HCT116 (cell line): ENCODE data around the gene RPS27A. TPM values are rescaled to one million over a fixed set of nuclear protein-coding genes. Genes with fewer than 3 reads are reported as not detected.
A peak's percentile ranks its signal among the peaks of the same experiment; 100 is the strongest.

ENCODE experiments used
- ATAC-seq: fragments of 200-7000 bp; cut with Tn5 transposase; 2 replicates; pipeline ENCODE4 v1.9.1; 2020; ENCODE audit warnings: mild to moderate bottlenecking, moderate library complexity
- BruUV-seq: library from RNA; stranded (reverse); fragments of 400-500 nt; replicated peaks from 2 replicates; lab custom pipeline; 2021; lab: Mats Ljungman, UMichigan
- CTCF ChIA-PET: fragments of 300-600 bp; sonication (Branson Sonifier 250); formaldehyde crosslinking; loops from one replicate; lab custom pipeline; 2021; ENCODE audit warnings: antibody characterized with exemption; lab: Charles Lee
- POLR2A ChIA-PET: fragments of 300-600, 350-600 bp; sonication (Branson Sonifier 250); formaldehyde crosslinking; loops from one replicate; lab custom pipeline; 2021; ENCODE audit warnings: antibody characterized with exemption; lab: Charles Lee
- RAD21 ChIA-PET, 2 experiments: fragments of 300-600 bp; sonication (Branson Sonifier 250); formaldehyde crosslinking; loops; one replicate each; lab custom pipeline; 2023; ENCODE audit warnings: low total read pairs in 2 of 2; ENCODE audit not compliant: uncharacterized antibody in 2 of 2, unreplicated experiment in 2 of 2, low non-redundant PET in 1 of 2; lab: Charles Lee
- DNase-seq: peaks from one replicate; pipeline ENCODE4 v3.0.0-alpha.2; 2010; ENCODE audit warnings: low read depth, low spot score
- H2AFZ ChIP-seq: fragments of 200-600 bp; shearing (Covaris generic), sonication (generic); 2 replicates; pipeline ENCODE4 v1.6.1; 2017; ENCODE audit warnings: low read depth, mixed run types, mixed read lengths, antibody characterized with exemption, low read length; ENCODE audit not compliant: poor library complexity, severe bottlenecking
- H3K27ac ChIP-seq: 2 replicates; pipeline ENCODE4 v1.5.1; 2012; ENCODE audit warnings: low read depth, low read length
- H3K27me3 ChIP-seq: fragments of 200-600 bp; sonication (generic); 2 replicates; pipeline ENCODE4 v1.6.1; 2016; ENCODE audit warnings: mixed run types, low read length, mixed read lengths; ENCODE audit not compliant: insufficient read depth
- H3K36me3 ChIP-seq, 2 experiments: fragments of 200-500 bp in 1 of 2; fragments of 200-600 bp in 1 of 2; sonication (Bioruptor generic) in 1 of 2; sonication (generic) in 1 of 2; 2 replicates each; pipeline versions ENCODE4 v1.5.1 to v1.6.1; 2014 to 2016; ENCODE audit warnings: low read length in 2 of 2, inconsistent platforms in 1 of 2, mixed read lengths in 1 of 2, mixed run types in 1 of 2; ENCODE audit not compliant: insufficient read depth in 2 of 2, control insufficient read depth in 1 of 2
- H3K4me1 ChIP-seq, 2 experiments: fragments of 200-600 bp in 1 of 2; sonication (generic) in 1 of 2; 2 replicates each; pipeline versions ENCODE4 v1.5.1 to v1.6.1; 2012 to 2017; ENCODE audit warnings: low read length in 2 of 2, inconsistent platforms in 1 of 2, mild to moderate bottlenecking in 1 of 2, mixed read lengths in 1 of 2, mixed run types in 1 of 2, moderate library complexity in 1 of 2; ENCODE audit not compliant: insufficient read depth in 2 of 2, control insufficient read depth in 1 of 2
- H3K4me2 ChIP-seq: fragments of 200-600 bp; sonication (generic); 2 replicates; pipeline ENCODE4 v1.6.1; 2017; ENCODE audit warnings: mixed run types, low read length, mixed read lengths
- H3K4me3 ChIP-seq, 2 experiments: fragments of 200-600 bp in 1 of 2; sonication (generic) in 1 of 2; replicated peaks in 1 of 2; 2 replicates each; pipeline ENCODE4 v1.5.1; 2011 to 2016; ENCODE audit warnings: low read length in 2 of 2, control low read depth in 1 of 2, low read depth in 1 of 2, mild to moderate bottlenecking in 1 of 2, mixed read lengths in 1 of 2, mixed run types in 1 of 2
- H3K79me2 ChIP-seq: fragments of 200-600 bp; sonication (generic); 2 replicates; pipeline ENCODE4 v1.6.1; 2017; ENCODE audit warnings: mild to moderate bottlenecking, mixed run types, low read length, moderate library complexity, mixed read lengths; ENCODE audit not compliant: insufficient read depth
- H3K9ac ChIP-seq: fragments of 200-600 bp; sonication (generic); 2 replicates; pipeline ENCODE4 v1.6.1; 2016; ENCODE audit warnings: low read length, mixed read lengths
- H3K9me2 ChIP-seq: fragments of 200-600 bp; sonication (generic), shearing (Covaris generic); 2 replicates; pipeline ENCODE4 v1.6.1; 2017; ENCODE audit warnings: mixed run types, mild to moderate bottlenecking, moderate library complexity; ENCODE audit not compliant: insufficient read depth
- H3K9me3 ChIP-seq, 2 experiments: fragments of 200-500 bp in 1 of 2; fragments of 200-600 bp in 1 of 2; sonication (Bioruptor generic) in 1 of 2; sonication (generic) in 1 of 2; 2 replicates each; pipeline ENCODE4 v1.6.1; 2014 to 2017; ENCODE audit warnings: low read length in 2 of 2, mixed read lengths in 2 of 2, inconsistent platforms in 1 of 2, low read depth in 1 of 2, mild to moderate bottlenecking in 1 of 2, mixed run types in 1 of 2, moderate library complexity in 1 of 2; ENCODE audit not compliant: control insufficient read depth in 1 of 2, insufficient read depth in 1 of 2
- H4K20me1 ChIP-seq: fragments of 200-600 bp; sonication (generic), shearing (Covaris generic); 2 replicates; pipeline ENCODE4 v1.6.1; 2017; ENCODE audit warnings: mixed run types, mild to moderate bottlenecking, moderate library complexity; ENCODE audit not compliant: insufficient read depth
- CBX3 ChIP-seq: IDR thresholded peaks from 2 replicates; pipeline ENCODE4 v1.6.1; 2012; ENCODE audit warnings: low read depth
- EZH2phosphoT487 ChIP-seq: fragments of 200-600 bp; IDR thresholded peaks from 2 replicates; pipeline ENCODE4 v1.6.1; 2018; ENCODE audit warnings: antibody characterized with exemption, borderline replicate concordance
- POLR2AphosphoS5 ChIP-seq: IDR thresholded peaks from 2 replicates; pipeline ENCODE4 v1.6.1; 2011; ENCODE audit warnings: mild to moderate bottlenecking, low read depth, low read length, moderate library complexity
- RAD21 ChIP-seq: IDR thresholded peaks from 2 replicates; pipeline ENCODE4 v1.6.1; 2012; ENCODE audit warnings: low read depth, mild to moderate bottlenecking
- SIN3A ChIP-seq: IDR thresholded peaks from 2 replicates; pipeline ENCODE4 v1.6.1; 2012; ENCODE audit warnings: low read depth
- intact Hi-C: fragments of 100-400 bp; cut with micrococcal nuclease; formaldehyde crosslinking; loops from 2 replicates; pipeline ENCODE4 v1.10.0; 2022
- total RNA-seq: library from RNA; stranded (reverse); gene quantifications from one replicate; pipeline ENCODE4 v1.2.1, GENCODE V29; 2021; ENCODE audit not compliant: unreplicated experiment
- TF ChIP-seq, protein P1 (sequence below): IDR thresholded peaks from 2 replicates; pipeline ENCODE4 v1.6.1; 2012
- TF ChIP-seq, protein P2 (sequence below): IDR thresholded peaks from 2 replicates; pipeline ENCODE4 v1.6.1; 2012
- TF ChIP-seq, protein P3 (sequence below), 3 experiments: fragments of 200-600 bp in 1 of 3; sonication (generic) in 1 of 3; IDR thresholded peaks in 2 of 3; conservative IDR thresholded peaks in 1 of 3; 2 replicates each; pipeline ENCODE4 v1.5.1; 2012 to 2017; ENCODE audit warnings: low read depth in 2 of 3, low read length in 2 of 3, antibody characterized with exemption in 1 of 3, borderline replicate concordance in 1 of 3, control low read depth in 1 of 3, mild to moderate bottlenecking in 1 of 3, mixed read lengths in 1 of 3, mixed run types in 1 of 3, moderate library complexity in 1 of 3; ENCODE audit not compliant: insufficient read depth in 1 of 3

RPS27A gene
- total RNA-seq, 1 experiment from 2014 or later, result 1,291 TPM

DNA sequence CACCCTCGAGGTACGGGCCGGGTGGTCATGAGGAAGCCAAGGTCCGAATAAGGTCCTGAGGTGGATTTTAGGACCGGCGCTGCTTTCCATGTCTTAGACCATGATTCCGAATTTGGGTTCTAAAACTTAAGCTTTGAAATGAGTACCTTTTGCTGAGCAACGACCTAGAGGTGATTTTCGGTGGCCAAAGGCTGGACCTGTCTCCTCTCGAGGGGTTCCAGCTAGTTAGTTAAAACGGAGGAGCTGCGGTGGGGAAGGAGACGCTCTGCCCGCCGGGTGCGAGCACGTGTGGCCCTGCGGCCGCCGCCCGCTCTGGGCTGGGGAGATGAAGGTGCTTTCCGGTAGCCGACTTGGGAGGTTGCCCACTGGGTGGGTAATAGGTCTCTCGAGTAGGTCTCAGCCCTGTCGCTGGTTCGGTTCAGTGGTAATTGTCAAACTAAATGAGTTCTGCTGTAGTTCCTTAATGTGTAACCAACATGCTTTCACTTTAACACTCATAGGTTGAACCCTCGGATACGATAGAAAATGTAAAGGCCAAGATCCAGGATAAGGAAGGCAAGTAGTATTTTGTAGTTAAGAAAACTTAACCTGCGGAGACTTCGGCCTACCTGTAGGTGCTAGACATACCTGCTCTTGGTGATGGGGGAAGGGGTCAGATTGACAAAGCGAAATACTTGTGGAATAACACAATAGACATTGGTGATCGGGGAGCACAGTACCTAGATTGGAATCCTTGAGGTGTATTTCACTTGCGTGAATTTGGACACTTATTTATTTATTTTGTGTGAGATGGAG lies 572 bp downstream of the RPS27A start:
- H3K9ac ChIP-seq, result peak overlapping the region; percentile 98
- H3K9me2 ChIP-seq, result no peaks in the 10 kb centered on the region
- H4K20me1 ChIP-seq, result peaks cover 7% of the 10 kb centered on the region; the same call in 1 of the 2 replicates
- peak overlapping the region; percentile 98 for H3K27ac ChIP-seq
- ATAC-seq (no peak), DNase-seq (no peak)
- H3K4me3 ChIP-seq, result peak overlapping the region; percentile 77 to 91
- no peaks in the 10 kb centered on the region for H3K9me3 ChIP-seq
- TF ChIP-seq POLR2AphosphoS5, result peak; percentile 45
- TF ChIP-seq, protein P1, sequence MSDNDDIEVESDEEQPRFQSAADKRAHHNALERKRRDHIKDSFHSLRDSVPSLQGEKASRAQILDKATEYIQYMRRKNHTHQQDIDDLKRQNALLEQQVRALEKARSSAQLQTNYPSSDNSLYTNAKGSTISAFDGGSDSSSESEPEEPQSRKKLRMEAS, result no peak
- TF ChIP-seq, protein P2, sequence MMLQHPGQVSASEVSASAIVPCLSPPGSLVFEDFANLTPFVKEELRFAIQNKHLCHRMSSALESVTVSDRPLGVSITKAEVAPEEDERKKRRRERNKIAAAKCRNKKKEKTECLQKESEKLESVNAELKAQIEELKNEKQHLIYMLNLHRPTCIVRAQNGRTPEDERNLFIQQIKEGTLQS, result no peak
- TF ChIP-seq SIN3A, result no peak; the same call in 1 of the 2 replicates
- no peak for TF ChIP-seq EZH2phosphoT487
- no peak for TF ChIP-seq CBX3
- ChIA-PET CTCF (no interaction called here), RAD21 (no interaction called here), POLR2A (interaction anchor here (1.0 kb wide), 1 partner anchor 182 kb away, joined by 3 read pairs; no protein-coding TSS in a partner anchor)
- peak overlapping the region; percentile 79 for H3K4me2 ChIP-seq
- H3K79me2 ChIP-seq, result peaks cover 64% of the 10 kb centered on the region
- peaks cover 25 to 40% of the 10 kb centered on the region in 2 experiments for H3K36me3 ChIP-seq
- intact Hi-C loops, result loop anchor here (1.0 to 2.0 kb wide), 4 partner anchors 183 to 384 kb away; partner anchors contain the start of genes PPP4R3B and RTN4
- no peak overlapping the region for H2AFZ ChIP-seq
- BruUV-seq, result TSS peak; percentile 66
- H3K27me3 ChIP-seq, result no peaks in the 10 kb centered on the region
- peaks cover 8 to 21% of the 10 kb centered on the region in 2 experiments for H3K4me1 ChIP-seq

DNA sequence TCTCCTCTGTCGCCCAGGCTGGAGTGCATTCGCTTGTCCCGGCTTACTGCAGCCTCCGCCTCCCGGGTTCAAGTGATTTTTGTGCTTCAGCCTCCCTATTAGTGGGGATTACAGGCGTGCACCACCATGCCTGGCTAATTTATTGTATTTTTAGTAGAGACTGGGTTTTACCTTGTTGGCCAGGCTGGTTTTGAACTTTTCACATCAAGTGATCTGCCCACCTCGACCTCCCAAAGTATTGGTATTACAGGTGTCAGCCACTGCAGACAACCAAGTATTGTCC lies 1.1 kb downstream of the RPS27A start:
- peaks cover 25 to 41% of the 10 kb centered on the region in 2 experiments for H3K36me3 ChIP-seq
- RAD21 ChIA-PET, result no interaction called here
- CTCF ChIA-PET, result no interaction called here
- POLR2A ChIA-PET, result no interaction called here
- peak overlapping the region; percentile 77 to 91 for H3K4me3 ChIP-seq
- ATAC-seq, result no peak
- H3K79me2 ChIP-seq, result peaks cover 59% of the 10 kb centered on the region
- no peaks in the 10 kb centered on the region for H3K9me2 ChIP-seq
- H3K27ac ChIP-seq, result peak overlapping the region; percentile 98
- H4K20me1 ChIP-seq, result peaks cover 7% of the 10 kb centered on the region; the same call in 1 of the 2 replicates
- intact Hi-C loops, result loop anchor here (2.0 kb wide), 2 partner anchors 331 to 383 kb away; partner anchors contain the start of gene PPP4R3B
- TF ChIP-seq RAD21 (no peak), CBX3 (no peak)
- TF ChIP-seq, protein P3, sequence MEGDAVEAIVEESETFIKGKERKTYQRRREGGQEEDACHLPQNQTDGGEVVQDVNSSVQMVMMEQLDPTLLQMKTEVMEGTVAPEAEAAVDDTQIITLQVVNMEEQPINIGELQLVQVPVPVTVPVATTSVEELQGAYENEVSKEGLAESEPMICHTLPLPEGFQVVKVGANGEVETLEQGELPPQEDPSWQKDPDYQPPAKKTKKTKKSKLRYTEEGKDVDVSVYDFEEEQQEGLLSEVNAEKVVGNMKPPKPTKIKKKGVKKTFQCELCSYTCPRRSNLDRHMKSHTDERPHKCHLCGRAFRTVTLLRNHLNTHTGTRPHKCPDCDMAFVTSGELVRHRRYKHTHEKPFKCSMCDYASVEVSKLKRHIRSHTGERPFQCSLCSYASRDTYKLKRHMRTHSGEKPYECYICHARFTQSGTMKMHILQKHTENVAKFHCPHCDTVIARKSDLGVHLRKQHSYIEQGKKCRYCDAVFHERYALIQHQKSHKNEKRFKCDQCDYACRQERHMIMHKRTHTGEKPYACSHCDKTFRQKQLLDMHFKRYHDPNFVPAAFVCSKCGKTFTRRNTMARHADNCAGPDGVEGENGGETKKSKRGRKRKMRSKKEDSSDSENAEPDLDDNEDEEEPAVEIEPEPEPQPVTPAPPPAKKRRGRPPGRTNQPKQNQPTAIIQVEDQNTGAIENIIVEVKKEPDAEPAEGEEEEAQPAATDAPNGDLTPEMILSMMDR (IDR thresholded peaks at IDR 0.05 in 2 of 3, conservative IDR thresholded peaks at IDR 0.05 in 1 of 3; ENCODE audit: borderline replicate concordance in 1 of 3, insufficient read depth in 1 of 3, low read depth in 2 of 3, low read length in 2 of 3), result no peak
- TF ChIP-seq, all 23 proteins: peak for 0
- no peak overlapping the region for H2AFZ ChIP-seq
- no peaks in the 10 kb centered on the region for H3K9me3 ChIP-seq
- DNase-seq, result no peak
- peaks cover 8 to 21% of the 10 kb centered on the region in 2 experiments for H3K4me1 ChIP-seq
- peak overlapping the region; percentile 79 for H3K4me2 ChIP-seq
- no TSS peak for BruUV-seq
- H3K27me3 ChIP-seq, result no peaks in the 10 kb centered on the region
- H3K9ac ChIP-seq, result peak overlapping the region; percentile 98
